ENCODE data around the gene SHKBP1.

The SHKBP1 gene

GRCh38 chr19:40601134-40601974, 24.7 kb downstream of the SHKBP1 start, which contains the start of gene LTBP4:
Gene LTBP4 (plus strand): TSS chr19:40601369. CDS start chr19:40601388, 19 bp downstream.
- peak; percentile 75 for DNase-seq

GRCh38 chr19:40603071-40603388, 26.4 kb downstream of the SHKBP1 start:
- DNase-seq = no peak

- peak; percentile 98 for DNase-seq
Observed at GRCh38 chr19:40603389-40604170, 26.9 kb downstream of the SHKBP1 start.

- DNase-seq = no peak
Observed at GRCh38 chr19:40604171-40604646, 27.5 kb downstream of the SHKBP1 start.

GRCh38 chr19:40604647-40605215, 28.1 kb downstream of the SHKBP1 start:
- peak; percentile 45 for DNase-seq

- DNase-seq = peak; percentile 66
Observed at GRCh38 chr19:40605216-40605971, 28.7 kb downstream of the SHKBP1 start.

- peak; percentile 62 for DNase-seq
Observed at GRCh38 chr19:40607311-40608239, 30.9 kb downstream of the SHKBP1 start.

GRCh38 chr19:40608240-40608621, 31.6 kb downstream of the SHKBP1 start:
- no peak for DNase-seq

GRCh38 chr19:40608957-40609356, 32.3 kb downstream of the SHKBP1 start:
- DNase-seq = no peak

- DNase-seq = peak; percentile 76
Observed at GRCh38 chr19:40609561-40610395, 33.1 kb downstream of the SHKBP1 start.

GRCh38 chr19:40610396-40611064, 33.9 kb downstream of the SHKBP1 start:
- DNase-seq = no peak

GRCh38 chr19:40611096-40611495, 34.4 kb downstream of the SHKBP1 start:
- DNase-seq = no peak

GRCh38 chr19:40611900-40612698, 35.4 kb downstream of the SHKBP1 start:
- DNase-seq = no peak

- peak; percentile 68 for DNase-seq
Observed at GRCh38 chr19:40612831-40613689, 36.4 kb downstream of the SHKBP1 start.

- DNase-seq = peak; percentile 89
Observed at GRCh38 chr19:40613690-40614621, 37.3 kb downstream of the SHKBP1 start.

GRCh38 chr19:40614622-40615411, 38.1 kb downstream of the SHKBP1 start:
- peak; percentile 90 for DNase-seq
